GM10266 (cell line): Measurements from ENCODE around the gene WDFY4.

ENCODE experiments used
- DNase-seq: peaks from one replicate; pipeline ENCODE4 v3.0.0; 2012; ENCODE audit errors: extremely low spot score
- CTCF ChIP-seq: IDR thresholded peaks from 2 replicates; pipeline ENCODE4 v1.5.1; 2012; ENCODE audit warnings: mild to moderate bottlenecking, low read depth; ENCODE audit not compliant: control insufficient read depth, insufficient read depth; ENCODE audit errors: missing control alignments

WDFY4 gene

GRCh38 chr10:48684792-48685623 lies at the start of gene WDFY4:
WDFY4 (plus strand) TSS chr10:48684873; CDS start chr10:48709733, 24,860 bp downstream.
- DNase-seq, result peak; percentile 67

GRCh38 chr10:48634984-48635557 lies 49.6 kb upstream of the WDFY4 start:
- no peak for TF ChIP-seq CTCF
- no peak for DNase-seq

More at GRCh38 chr10:48684792-48685623, at the start of gene WDFY4:
- TF ChIP-seq CTCF, result no peak

- DNase-seq, result no peak
- TF ChIP-seq CTCF, result no peak
These were observed 48.4 kb upstream of the WDFY4 start for GRCh38 chr10:48636231-48636630.

- no peak for DNase-seq
- TF ChIP-seq CTCF, result no peak
These were observed 47.8 kb upstream of the WDFY4 start for GRCh38 chr10:48636901-48637300.

- TF ChIP-seq CTCF, result no peak
These were observed 46.5 kb upstream of the WDFY4 start for GRCh38 chr10:48638158-48638557.

GRCh38 chr10:48638739-48639527 lies 45.7 kb upstream of the WDFY4 start:
- DNase-seq, result no peak
- TF ChIP-seq CTCF, result no peak

More at GRCh38 chr10:48638158-48638557, 46.5 kb upstream of the WDFY4 start:
- DNase-seq, result no peak
